ENCODE data around the gene ADGRE3.

DNA sequence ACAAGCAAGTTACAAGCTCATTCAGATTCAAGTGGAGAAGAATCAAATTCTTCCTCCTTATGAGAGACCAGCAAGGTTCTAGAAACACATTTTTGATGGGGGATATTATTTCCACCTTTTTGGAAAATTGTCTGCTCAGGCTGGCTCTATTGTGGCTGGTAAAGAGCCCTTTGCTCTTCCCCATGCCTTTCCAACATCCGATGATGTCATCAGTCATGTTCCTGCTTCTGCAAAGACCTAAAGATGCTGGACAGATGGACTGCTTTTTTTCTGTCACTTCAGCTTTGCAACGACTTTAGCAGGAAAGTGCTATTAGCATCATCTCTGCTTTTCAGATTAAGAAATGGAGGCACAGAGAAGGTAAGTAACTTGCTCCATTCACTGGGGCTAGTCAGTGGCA lies 4.2 kb downstream of the ADGRE3 start:
- TF ChIP-seq, protein P1, sequence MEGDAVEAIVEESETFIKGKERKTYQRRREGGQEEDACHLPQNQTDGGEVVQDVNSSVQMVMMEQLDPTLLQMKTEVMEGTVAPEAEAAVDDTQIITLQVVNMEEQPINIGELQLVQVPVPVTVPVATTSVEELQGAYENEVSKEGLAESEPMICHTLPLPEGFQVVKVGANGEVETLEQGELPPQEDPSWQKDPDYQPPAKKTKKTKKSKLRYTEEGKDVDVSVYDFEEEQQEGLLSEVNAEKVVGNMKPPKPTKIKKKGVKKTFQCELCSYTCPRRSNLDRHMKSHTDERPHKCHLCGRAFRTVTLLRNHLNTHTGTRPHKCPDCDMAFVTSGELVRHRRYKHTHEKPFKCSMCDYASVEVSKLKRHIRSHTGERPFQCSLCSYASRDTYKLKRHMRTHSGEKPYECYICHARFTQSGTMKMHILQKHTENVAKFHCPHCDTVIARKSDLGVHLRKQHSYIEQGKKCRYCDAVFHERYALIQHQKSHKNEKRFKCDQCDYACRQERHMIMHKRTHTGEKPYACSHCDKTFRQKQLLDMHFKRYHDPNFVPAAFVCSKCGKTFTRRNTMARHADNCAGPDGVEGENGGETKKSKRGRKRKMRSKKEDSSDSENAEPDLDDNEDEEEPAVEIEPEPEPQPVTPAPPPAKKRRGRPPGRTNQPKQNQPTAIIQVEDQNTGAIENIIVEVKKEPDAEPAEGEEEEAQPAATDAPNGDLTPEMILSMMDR (IDR thresholded peaks at IDR 0.05), result no peak
- TF ChIP-seq EZH2 (IDR thresholded peaks at IDR 0.05; ENCODE audit: borderline replicate concordance, insufficient read depth, low read depth, low read length, poor library complexity, severe bottlenecking), result no peak
